IPS-18c (cell line): ENCODE data around the gene DNAJC8.

Source experiments
- H3K4me3 ChIP-seq: 2 replicates; pipeline ENCODE4 v1.7.0; 2013; ENCODE audit warnings: low read depth, mild to moderate bottlenecking, low read length, moderate library complexity; ENCODE audit not compliant: insufficient read depth
- H3K9me3 ChIP-seq: one replicate; pipeline ENCODE4 v1.6.1; 2013; ENCODE audit warnings: mild to moderate bottlenecking, low read length, moderate library complexity; ENCODE audit not compliant: control insufficient read depth, insufficient read depth

DNAJC8 gene

GRCh38 chr1:28235755-28236655 is 3.2 kb upstream of the DNAJC8 start, which contains the start of gene ATP5IF1:
TSS of gene ATP5IF1 (plus strand) at chr1:28236124. CDS start at chr1:28236184, 60 bp downstream.
- peak within 1 kb of the TSS; percentile 93 for H3K4me3 ChIP-seq
- H3K9me3 ChIP-seq: no peaks in the 10 kb centered on the region

- Histone ChIP-seq H3K9me3 (no peaks in the 10 kb centered on the region), H3K4me3 (no peak overlapping the region)
Measured at GRCh38 chr1:28233264-28233606, 406 bp upstream of the DNAJC8 start.

- Histone ChIP-seq H3K4me3 (no peak overlapping the region), H3K9me3 (no peaks in the 10 kb centered on the region)
Measured at GRCh38 chr1:28229996-28230395, 2.8 kb downstream of the DNAJC8 start.

- H3K9me3 ChIP-seq: no peaks in the 10 kb centered on the region
- H3K4me3 ChIP-seq: no peak overlapping the region
Measured at GRCh38 chr1:28229089-28229488, 3.7 kb downstream of the DNAJC8 start.

GRCh38 chr1:28213315-28213714 is 19.5 kb downstream of the DNAJC8 start:
- no peaks in the 10 kb centered on the region for H3K9me3 ChIP-seq
- no peak overlapping the region for H3K4me3 ChIP-seq

GRCh38 chr1:28209700-28210099 is 23.1 kb downstream of the DNAJC8 start:
- Histone ChIP-seq H3K9me3 (no peaks in the 10 kb centered on the region), H3K4me3 (no peak overlapping the region)

DNA sequence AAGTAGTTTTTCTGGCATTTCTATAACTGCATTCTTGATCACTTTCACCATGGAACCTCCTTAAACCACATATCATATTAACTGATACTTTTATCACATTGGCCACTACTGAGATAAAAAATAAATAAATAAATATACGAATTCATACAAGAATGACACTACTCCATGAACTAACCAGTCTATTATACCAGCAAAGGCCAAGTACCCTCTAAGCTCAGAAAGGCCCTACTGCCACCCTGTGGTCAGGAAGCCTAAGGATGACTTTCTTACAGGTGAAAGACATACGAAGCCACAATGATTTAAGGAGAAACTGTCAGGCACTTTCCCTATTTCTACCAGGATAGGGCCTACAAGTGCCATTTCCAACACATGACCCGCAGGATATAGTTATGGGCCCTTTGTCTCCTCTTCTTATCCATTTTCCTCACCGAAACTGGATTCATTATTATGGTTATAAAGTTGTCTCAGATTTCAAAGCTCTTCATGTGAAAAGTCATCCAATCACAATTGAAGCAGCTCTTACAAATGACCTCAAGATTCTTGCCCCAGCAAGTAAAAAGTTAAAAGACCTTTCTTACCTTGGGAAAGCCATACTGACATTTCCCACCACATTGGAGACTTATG is 23.9 kb downstream of the DNAJC8 start:
- H3K9me3 ChIP-seq: no peaks in the 10 kb centered on the region

DNA sequence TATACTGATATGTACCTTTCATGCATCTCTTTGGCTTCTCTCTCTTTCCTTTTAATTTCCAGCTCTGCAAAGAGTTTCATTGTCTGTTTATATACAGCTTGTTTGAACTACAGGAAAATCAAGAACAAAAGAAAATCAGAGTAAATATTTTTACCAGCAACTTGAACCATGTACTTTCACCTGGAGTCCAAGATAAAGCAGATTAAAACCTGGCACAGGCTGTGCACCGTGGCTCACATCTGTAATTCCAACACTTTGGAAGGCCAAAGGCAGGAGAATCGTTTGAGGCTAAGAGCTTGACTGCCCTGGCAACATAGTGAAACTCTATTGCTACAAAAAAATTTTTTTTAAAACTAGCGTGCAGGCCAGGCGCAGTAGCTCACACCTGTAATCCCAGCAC is 27.6 kb downstream of the DNAJC8 start:
- no peak overlapping the region for H3K4me3 ChIP-seq

More for the DNA sequence above, 23.9 kb downstream of the DNAJC8 start:
- no peak overlapping the region for H3K4me3 ChIP-seq

GRCh38 chr1:28200234-28200873 is 32.5 kb downstream of the DNAJC8 start:
- no peak overlapping the region for H3K4me3 ChIP-seq

More for the DNA sequence above, 27.6 kb downstream of the DNAJC8 start:
- H3K9me3 ChIP-seq: no peaks in the 10 kb centered on the region

GRCh38 chr1:28199328-28200233 is 33.2 kb downstream of the DNAJC8 start:
- Histone ChIP-seq H3K4me3 (no peak overlapping the region), H3K9me3 (no peaks in the 10 kb centered on the region)

More at GRCh38 chr1:28200234-28200873, 32.5 kb downstream of the DNAJC8 start:
- no peaks in the 10 kb centered on the region for H3K9me3 ChIP-seq

DNA sequence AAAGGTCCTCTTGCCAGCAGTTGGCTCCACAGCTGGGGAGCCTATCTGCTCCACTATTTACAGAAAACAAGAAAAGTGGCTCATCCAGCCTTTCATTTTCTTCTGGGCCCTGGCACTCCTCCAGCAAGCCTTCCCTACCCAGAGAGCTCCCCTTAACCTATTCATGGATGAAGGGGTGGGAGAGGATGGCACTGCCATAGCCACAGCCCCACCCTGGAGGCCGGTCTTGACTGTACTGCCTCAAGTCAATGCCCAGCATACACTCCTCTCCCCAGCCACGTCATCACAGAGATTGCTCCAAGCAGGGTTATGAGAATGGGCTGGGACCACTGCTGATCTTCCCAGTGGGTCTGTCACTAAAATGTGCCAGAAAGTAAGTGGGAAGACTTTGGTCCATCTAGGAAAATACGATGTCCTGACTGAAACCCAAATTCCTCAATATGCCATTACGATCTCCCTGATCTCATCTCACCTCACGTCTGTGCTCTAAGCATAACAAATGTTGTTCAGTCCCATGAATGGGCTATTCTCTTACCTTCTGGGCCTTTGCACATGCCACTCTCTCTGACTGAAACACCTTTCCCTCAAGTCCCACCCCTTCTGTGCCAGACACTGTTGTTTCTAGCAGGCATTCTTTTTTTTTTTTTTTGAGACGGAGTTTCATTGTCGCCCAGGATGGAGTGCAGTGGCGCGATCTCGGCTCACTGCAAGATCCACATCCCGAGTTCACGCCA is 35.0 kb downstream of the DNAJC8 start:
- Histone ChIP-seq H3K9me3 (no peaks in the 10 kb centered on the region), H3K4me3 (no peak overlapping the region)

DNA sequence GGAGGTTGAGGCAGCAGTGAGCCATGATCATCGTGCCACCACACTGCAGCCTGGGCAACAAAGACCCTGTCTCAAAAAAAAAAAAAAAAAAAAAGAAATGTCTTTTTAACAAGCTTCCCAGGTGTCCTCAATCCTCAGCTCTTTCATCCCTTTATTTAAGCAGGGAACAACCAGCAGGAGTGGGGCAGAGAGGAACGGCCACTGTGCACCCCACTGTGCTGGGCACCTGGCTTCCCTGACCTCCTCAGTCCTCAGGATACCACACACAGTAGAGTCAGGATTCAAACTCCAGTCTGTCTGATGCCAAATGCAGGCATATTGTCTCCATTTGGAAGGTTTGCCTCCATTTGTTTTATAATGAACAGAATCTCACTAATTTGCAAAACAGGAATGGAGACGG is 36.5 kb downstream of the DNAJC8 start:
- Histone ChIP-seq H3K9me3 (no peaks in the 10 kb centered on the region), H3K4me3 (no peak overlapping the region)

GRCh38 chr1:28195780-28196179 is 37.0 kb downstream of the DNAJC8 start:
- H3K9me3 ChIP-seq: no peaks in the 10 kb centered on the region
- no peak overlapping the region; the same call in 1 of the 2 replicates for H3K4me3 ChIP-seq

DNA sequence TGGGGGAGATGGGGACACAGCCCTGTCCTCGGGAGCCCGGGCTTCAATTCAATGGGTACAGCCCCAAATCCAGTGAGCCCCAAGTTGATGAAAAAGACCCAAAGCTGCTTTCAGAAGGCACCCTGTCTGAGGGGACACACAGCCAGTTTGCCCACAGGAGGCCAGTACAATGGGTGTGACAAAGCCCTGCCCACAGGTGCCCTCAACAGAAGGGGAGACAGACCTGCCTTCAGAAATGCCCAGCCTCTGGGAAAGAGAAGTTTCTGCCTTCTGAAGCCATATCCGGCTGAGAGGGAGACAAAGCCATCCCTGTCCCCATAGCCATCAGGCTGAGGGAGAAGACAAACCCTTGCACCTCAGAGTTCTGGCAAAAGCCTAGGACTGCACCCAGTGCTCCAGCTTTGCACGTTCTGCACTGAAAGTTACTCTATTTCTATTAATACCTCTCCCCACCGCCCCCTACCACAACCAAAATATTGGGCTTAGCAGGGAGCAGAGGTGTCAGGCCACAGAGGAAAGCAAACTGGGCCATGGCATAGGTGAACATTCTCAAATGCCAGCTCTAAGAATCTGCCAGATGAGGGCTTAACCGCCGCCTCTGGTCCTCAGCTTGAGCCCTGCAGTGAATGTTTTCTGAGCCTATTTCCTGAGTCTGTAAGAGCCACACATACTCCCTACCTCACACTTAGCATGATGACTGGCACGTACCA is 38.3 kb downstream of the DNAJC8 start:
- H3K9me3 ChIP-seq: no peaks in the 10 kb centered on the region
- H3K4me3 ChIP-seq: no peak overlapping the region

- Histone ChIP-seq H3K9me3 (no peaks in the 10 kb centered on the region), H3K4me3 (no peak overlapping the region)
Measured at GRCh38 chr1:28193701-28194161, 39.1 kb downstream of the DNAJC8 start.
